Adrenal gland (tissue), 12 donors: ENCODE data around the gene KARS1. TPM values are rescaled to one million over a fixed set of nuclear protein-coding genes. Genes with fewer than 3 reads are reported as not detected.

Source experiments
- DNase-seq, 7 donors: peaks; one replicate each; pipeline ENCODE4 v3.0.0-alpha.2; 2019 to 2020
- H3K27ac ChIP-seq, 5 donors: fragments of 200-600 bp; sonication (generic) in 4 of 5; 1 replicate in 3 of 5; 2 replicates in 2 of 5; pipeline versions ENCODE4 v1.5.1 to v1.8.0; 2016 to 2020; ENCODE audit warnings: mild to moderate bottlenecking in 1 of 5
- H3K27me3 ChIP-seq: fragments of 200-600 bp; 2 replicates; pipeline ENCODE4 v1.8.0; 2021
- H3K36me3 ChIP-seq, 2 donors: fragments of 200-600 bp; replicated peaks in 1 of 2; 1 replicate in 1 of 2; 2 replicates in 1 of 2; pipeline versions ENCODE4 v1.5.1 to v1.8.0; 2018 to 2022
- H3K4me1 ChIP-seq, 2 donors: fragments of 200-600 bp; replicated peaks in 1 of 2; 1 replicate in 1 of 2; 2 replicates in 1 of 2; pipeline versions ENCODE4 v1.5.1 to v1.8.0; 2018 to 2021
- H3K4me3 ChIP-seq, 4 donors: fragments of 200-600 bp; sonication (generic) in 3 of 4; one replicate each; pipeline ENCODE4 v1.5.1; 2016 to 2018
- H3K9me3 ChIP-seq, 3 donors: fragments of 200-600 bp; sonication (generic) in 1 of 3; replicated peaks in 1 of 3; 1 replicate in 2 of 3; 2 replicates in 1 of 3; pipeline versions ENCODE4 v1.5.1 to v1.8.0; 2016 to 2021
- CTCF ChIP-seq, 6 experiments: fragments of 450-650 bp in 4 of 6; fragments of 200-600 bp in 2 of 6; sonication (generic) in 1 of 6; IDR thresholded peaks; 1 replicate in 5 of 6; 2 replicates in 1 of 6; pipeline versions ENCODE4 v1.5.1 to v1.8.0; 2016 to 2021; ENCODE audit warnings: antibody characterized with exemption in 6 of 6, mild to moderate bottlenecking in 2 of 6, moderate library complexity in 1 of 6
- POLR2A ChIP-seq, 2 donors: fragments of 450-650 bp; IDR thresholded peaks; one replicate each; pipeline ENCODE4 v1.6.1; 2017; ENCODE audit warnings: antibody characterized with exemption in 2 of 2, mild to moderate bottlenecking in 2 of 2, moderate library complexity in 1 of 2
- WGBS, 4 donors: extraction: QIAGEN DNeasy Blood & Tissue Kit in 2 of 4; methylation state at CpG; one replicate each; pipeline versions ENCODE4 v1.1.5 to v1.1.7; 2013 to 2017; 5-methylcytosine and 5-hydroxymethylcytosine counted together
- intact Hi-C, 2 donors: fragments of 100-400 bp; cut with DNase I; formaldehyde crosslinking; loops; one replicate each; pipeline versions ENCODE4 v1.14.1 to v1.15.0; 2022 to 2023
- polyA plus RNA-seq, 3 donors: library from polyadenylated mRNA; stranded (reverse); fragments of 200-250 nt in 2 of 3; fragments of 350-450 nt in 1 of 3; fragmentation: Illumina TruSeq in 1 of 3; extraction: RNeasy Lipid Tissue Mini Kit (QIAGEN cat#74804) in 1 of 3; gene quantifications; one replicate each; pipeline ENCODE4 v1.2.3, GENCODE V29; 2013 to 2014
- total RNA-seq, 9 donors: library from RNA; depleted of rRNA in 4 of 9; stranded (reverse); fragments of >200 nt in 4 of 9; fragments of 120-200 nt in 1 of 9; fragmentation: NEBNext Ultra II Directional in 1 of 9; extraction: Animal tissue kit (Norgen Biotek cat#: 25700) in 1 of 9; gene quantifications; one replicate each; pipeline versions ENCODE4 v1.1.0 to v1.2.4, GENCODE V29; 2013 to 2023
- donor health status: healthy with polysubstance abuse.
- donor health status: Bipolar disorder and iron deficiency.
- donor health status: DM: yes; HTN: yes; CAD: no.
- donor health status: DM: no; HTN: no; CAD: no.
- donor health status: DM: no; HTN: no; CAD: no.
- donor health status: DM: yes; HTN: yes; CAD: no.

Gene KARS1
- total and polyA plus RNA-seq, 12 donors: 48.4 to 156 (median 78.3) TPM

GRCh38 chr16:75624921-75625334 is 22.5 kb downstream of the KARS1 start:
- intact Hi-C loops: loop anchor here in 1 of 2 donors (10.0 kb wide), 1 partner anchor 150 kb away; no protein-coding TSS in a partner anchor

GRCh38 chr16:75622761-75623605 is 24.5 kb downstream of the KARS1 start, which contains the start of gene ADAT1:
Gene ADAT1, minus strand, starts transcription at chr16:75623281. Its CDS starts 2,482 bp downstream, at chr16:75620799.
- WGBS, 4 donors: 0 to 1% (median 1%) methylated on average over 27 to 62 of the region's 62 CpGs
- Histone ChIP-seq H3K4me3 (peak within 1 kb of the TSS; percentile 2 to 71 (median 42)), H3K4me1 (peaks cover 9 to 22% of the 10 kb centered on the region in 2 donors), H3K27ac (peak within 1 kb of the TSS; percentile 58 to 93 (median 72)), H3K9me3 (no peaks in the 10 kb centered on the region), H3K27me3 (no peaks in the 10 kb centered on the region), H3K36me3 (peaks cover 0 to 33% of the 10 kb centered on the region in 2 donors)
- intact Hi-C loops: loop anchor here in 1 of 2 donors (10.0 kb wide), 1 partner anchor 148 kb away; no protein-coding TSS in a partner anchor
- TF ChIP-seq POLR2A (IDR thresholded peaks at IDR 0.05) (peak; percentile 56 to 67), CTCF (IDR thresholded peaks at IDR 0.05) (peak in 1 of 6 experiments; percentile 7)
- DNase-seq: peak; percentile 96 to 99 (median 98)

More at GRCh38 chr16:75624921-75625334, 22.5 kb downstream of the KARS1 start:
- DNase-seq: no peak
- no peaks in the 10 kb centered on the region for H3K27me3 ChIP-seq
- H3K9me3 ChIP-seq: no peaks in the 10 kb centered on the region
- H3K36me3 ChIP-seq: peaks cover 0 to 41% of the 10 kb centered on the region in 2 donors
- H3K4me1 ChIP-seq: peaks cover 9 to 22% of the 10 kb centered on the region in 2 donors
- H3K4me3 ChIP-seq: no peak overlapping the region
- TF ChIP-seq POLR2A (IDR thresholded peaks at IDR 0.05) (no peak), CTCF (IDR thresholded peaks at IDR 0.05) (no peak)
- WGBS, 4 donors: 47 to 60% (median 52%) methylated on average over 4 of the region's 4 CpGs
- H3K27ac ChIP-seq: peak overlapping the region in 1 of 5 donors; percentile 4

GRCh38 chr16:75621170-75621477 is 26.3 kb downstream of the KARS1 start:
- WGBS, 4 donors: 10 to 47% (median 26%) methylated on average over 2 of the region's 2 CpGs
- no peaks in the 10 kb centered on the region for H3K27me3 ChIP-seq
- no peak overlapping the region for H3K4me3 ChIP-seq
- H3K36me3 ChIP-seq: peaks cover 0 to 31% of the 10 kb centered on the region in 2 donors
- no peak overlapping the region for H3K27ac ChIP-seq
- H3K9me3 ChIP-seq: no peaks in the 10 kb centered on the region
- peaks cover 9 to 22% of the 10 kb centered on the region in 2 donors for H3K4me1 ChIP-seq
- intact Hi-C loops: loop anchor here in 1 of 2 donors (10.0 kb wide), 1 partner anchor 146 kb away; no protein-coding TSS in a partner anchor
- DNase-seq: no peak
- TF ChIP-seq POLR2A (IDR thresholded peaks at IDR 0.05): no peak
- peak in 2 of 6 experiments; percentile 26 for TF ChIP-seq CTCF (IDR thresholded peaks at IDR 0.05)
